Erythroblast (primary cell): ENCODE results near the gene DISC1.

Source experiments
- GATA1 ChIP-seq: IDR thresholded peaks from 2 replicates; pipeline ENCODE4 v1.6.1; 2011; ENCODE audit warnings: low read depth, mild to moderate bottlenecking, control low read depth, low read length, moderate library complexity
- POLR2A ChIP-seq: IDR thresholded peaks from 2 replicates; pipeline ENCODE4 v1.6.1; 2011; ENCODE audit warnings: mild to moderate bottlenecking, low read length

- no peak for TF ChIP-seq POLR2A
- TF ChIP-seq GATA1: no peak
These were observed 235.2 kb downstream of the DISC1 start for GRCh38 chr1:231861541-231862481.
